GM23338 (cell line): ENCODE results near the gene SLC25A36. TPM values are rescaled to one million over a fixed set of nuclear protein-coding genes. Genes with fewer than 3 reads are reported as not detected.

Source experiments
- ATAC-seq: fragments of 200-7000 bp; cut with Tn5 transposase; 3 replicates; pipeline ENCODE4 v1.9.1; 2020
- DNase-seq: peaks from one replicate; pipeline ENCODE4 v3.0.0-alpha.2; 2015; ENCODE audit warnings: low spot score
- H2AFZ ChIP-seq: fragments of 200-600 bp; sonication (generic); 2 replicates; pipeline ENCODE4 v1.8.0; 2016; ENCODE audit warnings: antibody characterized with exemption, mild to moderate bottlenecking, moderate library complexity
- H3F3A ChIP-seq: fragments of 200-600 bp; sonication (generic); replicated peaks from 2 replicates; pipeline ENCODE4 v1.8.0; 2017; ENCODE audit warnings: antibody characterized with exemption, mixed run types, low read depth
- H3K27ac ChIP-seq: fragments of 200-600 bp; sonication (generic); 2 replicates; pipeline ENCODE4 v1.6.1; 2016; ENCODE audit warnings: low read depth
- H3K27me3 ChIP-seq: fragments of 200-600 bp; sonication (generic); 2 replicates; pipeline ENCODE4 v1.8.0; 2016; ENCODE audit warnings: mild to moderate bottlenecking, mixed run types, moderate library complexity; ENCODE audit not compliant: insufficient read depth
- H3K36me3 ChIP-seq: fragments of 200-600 bp; sonication (generic); 2 replicates; pipeline ENCODE4 v1.8.0; 2016; ENCODE audit warnings: mild to moderate bottlenecking; ENCODE audit not compliant: insufficient read depth
- H3K4me1 ChIP-seq: fragments of 200-600 bp; sonication (generic); 2 replicates; pipeline ENCODE4 v1.8.0; 2016; ENCODE audit warnings: mild to moderate bottlenecking, moderate library complexity; ENCODE audit not compliant: insufficient read depth
- H3K4me2 ChIP-seq: fragments of 200-600 bp; sonication (generic); 2 replicates; pipeline ENCODE4 v1.7.1; 2017; ENCODE audit warnings: mixed run types
- H3K4me3 ChIP-seq: fragments of 200-600 bp; sonication (generic); 2 replicates; pipeline ENCODE4 v1.6.1; 2016; ENCODE audit warnings: mixed run types
- H3K79me2 ChIP-seq: fragments of 200-600 bp; sonication (generic); replicated peaks from 2 replicates; pipeline ENCODE4 v1.8.0; 2017; ENCODE audit warnings: mild to moderate bottlenecking; ENCODE audit not compliant: insufficient read depth
- H3K9me2 ChIP-seq: fragments of 200-600 bp; sonication (generic); 2 replicates; pipeline ENCODE4 v1.8.0; 2017; ENCODE audit not compliant: insufficient read depth
- H4K20me1 ChIP-seq: fragments of 200-600 bp; sonication (generic); replicated peaks from 2 replicates; pipeline ENCODE4 v1.8.0; 2017; ENCODE audit warnings: mild to moderate bottlenecking; ENCODE audit not compliant: insufficient read depth
- H3K27ac Mint-ChIP-seq: 2 replicates; pipeline ENCODE4 v1.8.0; 2020; ENCODE audit warnings: inconsistent platforms, mild to moderate bottlenecking, moderate library complexity, mixed read lengths
- H3K27me3 Mint-ChIP-seq: 3 replicates; pipeline ENCODE4 v1.8.0; 2022; ENCODE audit warnings: low read depth, mild to moderate bottlenecking, moderate library complexity, mixed read lengths, inconsistent platforms; ENCODE audit not compliant: insufficient read depth, poor library complexity
- H3K36me3 Mint-ChIP-seq: 3 replicates; pipeline ENCODE4 v1.8.0; 2021; ENCODE audit warnings: low read depth, mild to moderate bottlenecking, inconsistent platforms, moderate library complexity, mixed read lengths
- H3K4me1 Mint-ChIP-seq: 3 replicates; pipeline ENCODE4 v1.8.0; 2020; ENCODE audit warnings: mild to moderate bottlenecking, inconsistent platforms, mixed read lengths
- H3K4me3 Mint-ChIP-seq: 3 replicates; pipeline ENCODE4 v1.8.0; 2021; ENCODE audit warnings: moderate library complexity, mild to moderate bottlenecking, inconsistent platforms, mixed read lengths
- H3K9me3 Mint-ChIP-seq: 3 replicates; pipeline ENCODE4 v1.8.0; 2020; ENCODE audit warnings: moderate library complexity, mild to moderate bottlenecking, inconsistent platforms, mixed read lengths
- CREB1 ChIP-seq: fragments of 250-450 bp; sonication (Bioruptor Pico); IDR thresholded peaks from 2 replicates; pipeline ENCODE4 v1.5.0; 2020; ENCODE audit warnings: low read depth, mild to moderate bottlenecking, moderate library complexity
- ETS1 ChIP-seq: IDR thresholded peaks from 2 replicates; pipeline ENCODE4 v1.6.1; 2016; ENCODE audit warnings: antibody characterized with exemption
- EZH2 ChIP-seq: fragments of 200-600 bp; sonication (generic); IDR thresholded peaks from one replicate; pipeline ENCODE4 v1.8.0; 2017; ENCODE audit warnings: antibody characterized with exemption, mild to moderate bottlenecking, low read depth; ENCODE audit not compliant: unreplicated experiment
- EZH2phosphoT487 ChIP-seq: fragments of 200-600 bp; sonication (generic); IDR thresholded peaks from one replicate; pipeline ENCODE4 v1.8.1; 2018; ENCODE audit warnings: antibody characterized with exemption; ENCODE audit not compliant: unreplicated experiment
- JUNB ChIP-seq: IDR thresholded peaks from one replicate; pipeline ENCODE4 v1.6.1; 2016; ENCODE audit warnings: antibody characterized with exemption; ENCODE audit not compliant: unreplicated experiment
- NANOG ChIP-seq: IDR thresholded peaks from 2 replicates; pipeline ENCODE4 v1.6.1; 2016; ENCODE audit warnings: antibody characterized with exemption, borderline replicate concordance
- POLR2AphosphoS5 ChIP-seq: IDR thresholded peaks from 2 replicates; pipeline ENCODE4 v1.6.1; 2016; ENCODE audit warnings: antibody characterized with exemption, low read depth
- REST ChIP-seq: IDR thresholded peaks from one replicate; pipeline ENCODE4 v1.6.1; 2018; ENCODE audit warnings: antibody characterized with exemption; ENCODE audit not compliant: unreplicated experiment
- STAT1 ChIP-seq: IDR thresholded peaks from one replicate; pipeline ENCODE4 v1.6.1; 2016; ENCODE audit warnings: antibody characterized with exemption; ENCODE audit not compliant: unreplicated experiment
- ZNF114 ChIP-seq: fragments of 250-450 bp; sonication (Bioruptor Pico); IDR thresholded peaks from 2 replicates; pipeline ENCODE4 v1.5.0; 2020; ENCODE audit warnings: mild to moderate bottlenecking, moderate library complexity
- ZNF331 ChIP-seq: fragments of 250-450 bp; sonication (Bioruptor Pico); IDR thresholded peaks from 2 replicates; pipeline ENCODE4 v1.5.0; 2020; ENCODE audit warnings: low read depth, mild to moderate bottlenecking, moderate library complexity
- ZNF462 ChIP-seq: fragments of 250-450 bp; sonication (Bioruptor Pico); IDR thresholded peaks from 2 replicates; pipeline ENCODE4 v1.5.0; 2020; ENCODE audit warnings: mild to moderate bottlenecking, moderate library complexity
- polyA plus RNA-seq: library from polyadenylated mRNA; unstranded; fragments of >200 nt; fragmentation: Nextera tagmentation; extraction: Ambion mirVana; gene quantifications from 2 replicates; pipeline ENCODE4 v1.2.1, GENCODE V29; 2016
- total RNA-seq: library from RNA; depleted of rRNA; stranded (reverse); fragments of >200 nt; shearing (Covaris generic); gene quantifications from 2 replicates; pipeline ENCODE4 v1.2.3, GENCODE V29; 2014
- TF ChIP-seq, protein P1 (sequence below), 2 experiments: fragments of 200-600 bp in 1 of 2; sonication (generic) in 1 of 2; conservative IDR thresholded peaks; 2 replicates each; pipeline versions ENCODE4 v1.5.1 to v1.6.1; 2016 to 2017; ENCODE audit warnings: antibody characterized with exemption in 2 of 2, low read depth in 2 of 2, mild to moderate bottlenecking in 2 of 2, moderate library complexity in 1 of 2

Gene SLC25A36
- total and polyA plus RNA-seq, 2 experiments from 2014 or later, result 113 to 123 TPM

DNA sequence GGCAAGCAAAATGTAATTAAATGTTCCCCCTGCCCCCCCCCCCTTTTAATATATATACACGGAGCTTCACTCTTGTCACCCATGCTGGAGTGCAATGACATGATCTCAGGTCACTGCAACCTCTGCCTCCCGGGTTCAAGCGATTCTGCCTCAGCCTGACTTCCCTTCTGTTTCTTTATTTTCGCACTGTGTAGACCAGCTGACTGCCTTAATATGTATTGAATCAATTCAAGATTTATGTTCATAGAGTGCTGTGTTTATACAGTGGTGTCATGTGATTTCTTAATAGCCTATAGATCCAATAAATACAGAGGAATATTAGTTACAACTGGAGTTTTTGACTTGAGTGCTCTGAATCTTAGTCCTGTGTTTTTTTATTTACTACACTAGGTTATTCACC lies 39.0 kb downstream of the SLC25A36 start:
- DNase-seq, result no peak
- Mint-ChIP-seq H3K9me3 (no peaks in the 10 kb centered on the region), H3K27ac (no peak overlapping the region), H3K36me3 (peaks cover 14% of the 10 kb centered on the region; the same call in 2 of the 3 replicates), H3K4me3 (no peak overlapping the region), H3K4me1 (no peaks in the 10 kb centered on the region), H3K27me3 (no peaks in the 10 kb centered on the region)
- no peak overlapping the region for H3K4me2 ChIP-seq
- peaks cover 10% of the 10 kb centered on the region; the same call in 1 of the 2 replicates for H3K36me3 ChIP-seq
- H3K27ac ChIP-seq, result peak overlapping the region; percentile 5; the same call in 1 of the 2 replicates
- no peaks in the 10 kb centered on the region for H3K4me1 ChIP-seq
- no peak overlapping the region for H3K4me3 ChIP-seq
- H3K79me2 ChIP-seq, result no peaks in the 10 kb centered on the region
- H3K27me3 ChIP-seq, result no peaks in the 10 kb centered on the region
- H2AFZ ChIP-seq, result no peak overlapping the region
- H4K20me1 ChIP-seq, result no peaks in the 10 kb centered on the region; the same call in 1 of the 2 replicates
- no peak for ATAC-seq
- no peak for TF ChIP-seq ZNF462 (CRISPR knock-in tag)
- TF ChIP-seq, protein P1, sequence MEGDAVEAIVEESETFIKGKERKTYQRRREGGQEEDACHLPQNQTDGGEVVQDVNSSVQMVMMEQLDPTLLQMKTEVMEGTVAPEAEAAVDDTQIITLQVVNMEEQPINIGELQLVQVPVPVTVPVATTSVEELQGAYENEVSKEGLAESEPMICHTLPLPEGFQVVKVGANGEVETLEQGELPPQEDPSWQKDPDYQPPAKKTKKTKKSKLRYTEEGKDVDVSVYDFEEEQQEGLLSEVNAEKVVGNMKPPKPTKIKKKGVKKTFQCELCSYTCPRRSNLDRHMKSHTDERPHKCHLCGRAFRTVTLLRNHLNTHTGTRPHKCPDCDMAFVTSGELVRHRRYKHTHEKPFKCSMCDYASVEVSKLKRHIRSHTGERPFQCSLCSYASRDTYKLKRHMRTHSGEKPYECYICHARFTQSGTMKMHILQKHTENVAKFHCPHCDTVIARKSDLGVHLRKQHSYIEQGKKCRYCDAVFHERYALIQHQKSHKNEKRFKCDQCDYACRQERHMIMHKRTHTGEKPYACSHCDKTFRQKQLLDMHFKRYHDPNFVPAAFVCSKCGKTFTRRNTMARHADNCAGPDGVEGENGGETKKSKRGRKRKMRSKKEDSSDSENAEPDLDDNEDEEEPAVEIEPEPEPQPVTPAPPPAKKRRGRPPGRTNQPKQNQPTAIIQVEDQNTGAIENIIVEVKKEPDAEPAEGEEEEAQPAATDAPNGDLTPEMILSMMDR (conservative IDR thresholded peaks at IDR 0.05; ENCODE audit: low read depth in 2 of 2), result no peak
- no peak for TF ChIP-seq EZH2phosphoT487
- TF ChIP-seq ZNF114 (CRISPR knock-in tag), result no peak
- TF ChIP-seq NANOG, result no peak
- no peak for TF ChIP-seq ZNF331
- TF ChIP-seq CREB1, result no peak
- no peak for TF ChIP-seq EZH2
- TF ChIP-seq JUNB, result no peak
- no peak for TF ChIP-seq REST
- no peak for TF ChIP-seq ETS1
- no peak for TF ChIP-seq POLR2AphosphoS5
- no peak for TF ChIP-seq STAT1
- no peaks in the 10 kb centered on the region for H3K9me2 ChIP-seq
- H3F3A ChIP-seq, result no peaks in the 10 kb centered on the region
